SW 1271 (cell line): ENCODE data around the gene NMUR1.
A peak's percentile ranks its signal among the peaks of the same experiment; 100 is the strongest.

Experiments used
- DNase-seq, 2 experiments: peaks; one replicate each; lab custom pipeline; 2025; lab: John Stamatoyannopoulos, UW

Gene NMUR1

DNA sequence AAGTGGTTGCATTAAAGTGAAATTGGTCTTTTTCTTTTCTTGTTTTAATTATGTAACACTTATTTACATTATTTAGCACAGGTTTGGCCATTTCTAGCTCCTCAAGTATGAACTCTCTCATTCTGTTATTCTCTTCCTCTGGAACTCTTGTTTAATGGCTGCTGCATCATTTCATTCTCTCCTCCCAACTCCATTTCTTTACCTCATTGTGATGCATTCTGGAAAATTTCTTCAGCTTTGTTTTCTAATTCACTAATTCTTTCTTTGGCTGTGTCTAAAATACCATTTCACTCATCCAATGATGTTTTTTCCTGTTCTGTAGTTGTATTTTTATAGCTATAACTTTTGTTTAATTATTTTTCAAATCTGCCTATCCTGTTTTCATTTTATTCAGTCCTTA, 22.5 kb upstream of the NMUR1 start:
- DNase-seq = no peak

DNA sequence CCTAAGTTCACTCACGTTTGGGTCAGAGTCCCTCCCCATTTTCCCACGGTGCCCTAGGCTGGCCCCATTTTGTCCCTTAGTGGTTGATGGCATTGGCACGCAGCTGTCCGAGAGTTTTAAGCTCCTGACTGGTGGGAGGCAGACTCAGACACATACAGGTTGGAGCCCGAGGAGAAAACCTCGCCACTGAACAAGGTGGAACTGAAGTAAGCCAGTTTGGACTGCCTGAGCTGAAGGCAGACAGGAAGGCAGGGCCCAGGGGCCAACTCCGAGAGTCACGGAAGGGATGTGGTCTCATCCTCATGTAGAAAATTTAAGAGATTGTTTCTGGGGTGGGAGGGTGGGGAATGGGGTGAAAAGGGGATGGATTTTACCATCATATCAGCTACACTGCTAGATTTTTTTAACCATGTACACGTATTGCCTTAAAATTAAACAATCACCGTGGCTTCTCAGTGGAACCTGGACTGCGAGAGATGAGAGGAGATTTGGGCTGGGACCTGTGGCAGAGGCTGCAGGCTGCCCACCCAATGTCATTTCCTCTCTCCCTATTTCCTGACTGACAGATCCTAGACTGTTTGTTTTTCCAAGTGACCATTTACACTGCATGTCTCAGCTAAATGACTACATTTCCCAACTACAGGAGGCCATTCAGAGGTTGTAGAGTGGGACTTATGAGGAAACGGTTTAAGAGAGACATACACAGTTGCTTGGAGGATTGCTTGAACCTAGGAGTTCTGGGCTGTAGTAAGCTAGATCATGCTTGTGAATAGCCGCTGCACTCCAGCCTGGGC, 19.4 kb upstream of the NMUR1 start:
- DNase-seq = no peak

GRCh38 chr2:231548752-231549151, 18.5 kb upstream of the NMUR1 start:
- peak in 1 of 2 experiments; percentile 7 for DNase-seq

DNA sequence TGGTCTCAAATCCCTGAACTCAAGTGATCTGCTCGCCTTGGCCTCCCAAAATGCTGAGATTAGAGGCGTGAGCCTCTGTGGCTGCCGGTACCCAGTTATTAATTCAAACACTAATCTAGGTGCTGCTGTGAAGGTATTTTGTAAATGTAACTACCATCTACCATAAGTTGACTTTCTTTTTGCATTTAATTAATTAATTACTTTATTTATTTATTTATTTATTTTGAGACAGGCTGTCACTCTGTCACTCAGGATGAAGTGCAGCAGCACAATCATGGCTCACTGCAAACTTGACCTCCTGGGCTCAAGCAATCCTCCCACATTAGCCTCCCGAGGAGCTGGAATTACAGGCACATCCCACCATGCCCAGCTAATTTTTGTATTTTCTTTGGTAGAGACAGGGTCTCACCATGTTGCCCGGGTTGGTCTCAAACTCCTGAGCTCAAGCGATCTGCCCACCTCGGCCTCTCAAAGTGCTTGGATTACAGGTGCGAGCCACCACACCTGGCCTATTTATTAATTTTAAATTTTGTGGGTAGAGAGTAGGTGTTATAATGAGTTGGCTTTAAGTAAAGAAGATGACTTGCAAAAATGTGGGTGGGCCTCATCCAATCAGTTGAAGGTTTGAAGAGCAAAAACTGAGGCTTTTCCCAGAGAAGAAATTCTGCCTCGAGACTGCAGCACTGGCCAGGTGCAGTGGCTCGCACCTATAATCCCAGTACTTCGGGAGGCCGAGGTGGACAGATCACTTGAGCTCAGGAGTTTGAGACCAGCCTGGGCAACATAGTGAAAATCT, 17.3 kb upstream of the NMUR1 start:
- DNase-seq = no peak

- no peak for DNase-seq
Observed at GRCh38 chr2:231546014-231546715, 15.9 kb upstream of the NMUR1 start.

GRCh38 chr2:231545105-231545902, 15.1 kb upstream of the NMUR1 start:
- no peak for DNase-seq

DNA sequence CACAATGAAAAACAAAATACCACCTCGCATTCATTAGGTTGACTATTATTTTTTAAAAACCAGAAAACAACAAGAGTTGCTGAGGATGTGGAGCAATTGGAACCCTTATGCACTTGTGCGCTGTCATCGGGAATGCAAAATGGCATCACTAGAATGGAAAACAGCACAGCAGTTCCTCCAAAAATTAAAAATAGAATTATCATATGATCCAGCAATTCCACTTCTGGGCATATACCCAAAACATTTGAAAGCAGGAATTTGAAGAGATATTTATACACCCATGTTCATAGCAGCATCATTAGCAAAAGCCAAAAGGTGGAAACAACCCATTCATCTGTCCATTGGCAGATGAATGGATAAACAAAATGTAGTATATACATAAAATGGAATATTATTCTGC, 11.9 kb upstream of the NMUR1 start:
- no peak for DNase-seq

- no peak for DNase-seq
Observed at GRCh38 chr2:231541645-231542044, 11.4 kb upstream of the NMUR1 start.

GRCh38 chr2:231539991-231540390, 9.7 kb upstream of the NMUR1 start:
- DNase-seq = no peak

DNA sequence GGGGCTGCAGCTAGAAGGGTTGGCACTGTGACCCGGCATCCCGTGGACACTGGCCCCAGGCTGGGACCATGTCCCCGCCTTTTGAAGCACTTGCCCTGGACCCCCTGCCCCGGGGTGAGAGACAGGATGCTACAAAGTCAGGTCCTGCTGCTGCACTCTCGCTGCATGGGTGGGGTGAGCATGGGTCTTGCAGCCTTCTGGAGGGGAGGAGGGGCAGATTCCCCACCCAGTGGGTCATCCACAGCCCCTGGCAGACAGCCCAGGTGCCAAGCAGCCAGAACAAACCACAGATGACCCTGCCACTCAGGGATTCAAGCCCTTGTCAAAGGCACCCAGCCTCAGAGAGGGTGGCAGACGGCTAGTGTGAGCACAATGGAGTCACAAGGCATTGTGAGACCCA, 5.7 kb upstream of the NMUR1 start:
- no peak for DNase-seq

DNA sequence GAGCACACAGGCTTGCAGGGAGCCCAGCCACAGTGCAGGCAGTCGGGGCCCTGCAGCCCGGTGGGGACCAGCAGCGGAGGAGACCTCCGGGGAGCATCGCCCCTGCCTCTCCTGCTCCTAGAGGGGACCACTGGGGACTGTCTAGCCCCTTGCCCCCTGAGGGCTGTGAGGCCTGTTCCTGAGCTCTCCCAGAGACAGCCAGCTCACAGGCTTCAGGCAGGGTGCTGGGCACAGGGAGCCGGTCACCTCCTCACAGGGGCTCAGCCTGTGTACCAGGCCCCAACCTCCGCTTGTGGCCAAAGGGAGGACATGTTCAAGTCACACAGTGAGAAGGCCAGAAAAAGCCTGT, 3.5 kb upstream of the NMUR1 start:
- DNase-seq = no peak

DNA sequence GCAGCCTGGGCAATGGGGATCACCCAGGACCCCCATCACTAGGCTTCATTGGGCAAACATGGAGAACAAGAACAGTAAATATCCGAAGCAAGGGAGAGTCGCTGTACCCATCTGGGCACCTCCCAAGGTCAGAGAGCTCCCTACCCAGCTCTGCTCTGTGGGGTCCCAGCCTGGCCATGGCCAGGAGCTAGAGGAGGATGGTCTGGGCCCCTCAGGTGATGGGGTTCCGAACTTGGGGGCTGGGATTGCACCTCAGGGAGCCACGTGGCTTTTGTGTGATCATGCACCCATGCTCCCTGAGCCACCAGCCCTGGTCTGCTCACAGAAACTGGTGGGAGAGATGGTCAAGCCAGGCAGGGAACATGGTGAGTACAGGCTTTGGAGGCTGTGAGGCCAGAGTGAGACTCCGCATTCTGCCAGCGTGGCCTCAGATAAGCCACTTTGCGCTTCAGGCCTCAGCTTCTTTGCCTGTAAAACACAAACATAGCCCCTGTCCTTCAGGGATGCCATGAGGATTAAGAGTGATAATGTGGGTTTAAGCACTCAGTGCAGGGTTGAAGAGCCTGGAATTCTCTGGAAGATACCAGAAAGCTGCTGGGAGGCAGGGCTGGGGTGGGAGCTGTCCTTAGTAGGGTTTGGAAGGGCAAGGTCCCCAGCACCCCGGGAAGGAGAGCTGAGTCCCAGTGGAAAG, 3.0 kb upstream of the NMUR1 start:
- DNase-seq = no peak

GRCh38 chr2:231532756-231533035, 2.5 kb upstream of the NMUR1 start:
- no peak for DNase-seq

- no peak for DNase-seq
Observed at GRCh38 chr2:231531883-231532755, 1.9 kb upstream of the NMUR1 start.

- DNase-seq = no peak
Observed at GRCh38 chr2:231531466-231531865, 1.2 kb upstream of the NMUR1 start.

DNA sequence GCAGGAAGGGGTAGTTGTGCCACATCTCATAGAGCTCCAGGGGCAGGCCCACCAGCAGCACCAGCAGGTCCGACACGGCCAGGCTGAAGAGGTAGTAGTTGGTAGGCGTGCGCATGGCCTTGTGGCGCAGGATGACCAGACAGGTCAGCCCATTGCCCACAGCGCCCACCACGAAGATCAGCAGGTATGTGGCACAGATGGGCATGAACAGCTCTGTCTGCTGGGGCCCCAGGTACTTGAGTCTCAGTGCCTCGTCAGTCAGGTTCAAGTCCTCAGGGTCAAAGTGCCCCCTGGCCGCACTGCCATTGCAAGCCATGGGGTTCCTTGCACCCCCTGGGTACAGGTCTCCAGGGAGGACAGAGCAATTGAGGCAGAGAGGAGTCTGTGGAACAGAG, 1.6 kb downstream of the NMUR1 start:
- no peak for DNase-seq

- no peak for DNase-seq
Observed at GRCh38 chr2:231527955-231528635, 2.1 kb downstream of the NMUR1 start.

DNA sequence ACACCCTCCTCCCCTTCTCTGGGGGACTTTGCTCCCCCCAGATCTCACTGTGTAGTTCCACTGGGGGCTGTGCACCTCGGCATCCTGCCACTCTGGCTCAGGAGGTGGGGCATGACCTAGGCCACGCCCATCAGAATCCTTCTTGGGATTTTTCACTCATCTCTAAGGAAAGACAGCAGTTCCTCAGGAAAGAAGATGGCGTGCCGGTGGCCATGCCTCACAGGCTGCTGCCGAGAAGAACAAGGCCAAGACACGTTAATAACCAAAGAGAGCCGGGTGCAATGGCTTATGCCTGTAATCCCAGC, 3.2 kb downstream of the NMUR1 start:
- no peak for DNase-seq

- no peak for DNase-seq
Observed at GRCh38 chr2:231526341-231527090, 3.7 kb downstream of the NMUR1 start.
